GM19240 (cell line): ENCODE data around the gene ZCCHC2.

Experiments
- DNase-seq: peaks from one replicate; pipeline ENCODE4 v3.0.0; 2011; ENCODE audit warnings: low spot score; ENCODE audit not compliant: insufficient read length

ZCCHC2 gene

GRCh38 chr18:62510789-62511188, 12.0 kb upstream of the ZCCHC2 start:
- DNase-seq = no peak

- DNase-seq = no peak
Observed at GRCh38 chr18:62512532-62512931, 10.3 kb upstream of the ZCCHC2 start.

GRCh38 chr18:62512996-62513395, 9.8 kb upstream of the ZCCHC2 start:
- DNase-seq = no peak

GRCh38 chr18:62514570-62514969, 8.3 kb upstream of the ZCCHC2 start:
- no peak for DNase-seq

GRCh38 chr18:62516242-62516641, 6.6 kb upstream of the ZCCHC2 start:
- DNase-seq = no peak

GRCh38 chr18:62518460-62519375, 4.1 kb upstream of the ZCCHC2 start:
- no peak for DNase-seq

- DNase-seq = no peak
Observed at GRCh38 chr18:62519684-62520083, 3.1 kb upstream of the ZCCHC2 start.

GRCh38 chr18:62521082-62521481, 1.7 kb upstream of the ZCCHC2 start:
- no peak for DNase-seq

GRCh38 chr18:62521593-62521992, 1.2 kb upstream of the ZCCHC2 start:
- no peak for DNase-seq

GRCh38 chr18:62522178-62522503, 684 bp upstream of the ZCCHC2 start:
- no peak for DNase-seq

GRCh38 chr18:62523255-62523588, 397 bp downstream of the ZCCHC2 start:
- no peak for DNase-seq

- DNase-seq = no peak
Observed at GRCh38 chr18:62523631-62524439, 1.0 kb downstream of the ZCCHC2 start.

GRCh38 chr18:62524440-62525200, 1.8 kb downstream of the ZCCHC2 start:
- DNase-seq = peak; percentile 33

GRCh38 chr18:62525608-62526007, 2.8 kb downstream of the ZCCHC2 start:
- no peak for DNase-seq

GRCh38 chr18:62526098-62527025, 3.5 kb downstream of the ZCCHC2 start:
- peak; percentile 43 for DNase-seq

- no peak for DNase-seq
Observed at GRCh38 chr18:62529597-62529996, 6.8 kb downstream of the ZCCHC2 start.

- no peak for DNase-seq
Observed at GRCh38 chr18:62531078-62531477, 8.3 kb downstream of the ZCCHC2 start.

GRCh38 chr18:62531931-62532330, 9.1 kb downstream of the ZCCHC2 start:
- no peak for DNase-seq

- no peak for DNase-seq
Observed at GRCh38 chr18:62536005-62536404, 13.2 kb downstream of the ZCCHC2 start.

GRCh38 chr18:62537042-62537894, 14.4 kb downstream of the ZCCHC2 start:
- DNase-seq = no peak
